Mammary epithelial cell (primary cell): ENCODE data around the gene CEP135.

ENCODE experiments used
- CTCF ChIP-seq, 2 donors: IDR thresholded peaks in 1 of 2; conservative IDR thresholded peaks in 1 of 2; 2 replicates each; pipeline ENCODE4 v1.5.1; 2011 to 2012; ENCODE audit warnings: inconsistent platforms in 2 of 2, low read length in 2 of 2, mild to moderate bottlenecking in 2 of 2, control low read depth in 1 of 2, low read depth in 1 of 2; ENCODE audit not compliant: insufficient read depth in 1 of 2; ENCODE audit errors: extremely low read depth in 1 of 2
- EZH2 ChIP-seq: IDR thresholded peaks from 2 replicates; pipeline ENCODE4 v1.6.1; 2012; ENCODE audit warnings: low read length, inconsistent platforms, borderline replicate concordance

GRCh38 chr4:55989766-55990165, 41.0 kb downstream of the CEP135 start:
- TF ChIP-seq EZH2 (no peak), CTCF (conservative IDR thresholded peaks at IDR 0.05 in 1 of 2, IDR thresholded peaks at IDR 0.05 in 1 of 2; ENCODE audit: extremely low read depth in 1 of 2, insufficient read depth in 1 of 2, low read depth in 1 of 2, low read length in 2 of 2) (no peak)
